Right cardiac atrium (tissue), 5 donors: ENCODE measurements around the gene STK25. TPM values are rescaled to one million over a fixed set of nuclear protein-coding genes. Genes with fewer than 3 reads are reported as not detected.
"Not testable (repeated sequence)": the region's sequence is repeated elsewhere in the genome, so short reads cannot be mapped to it uniquely, and the experiment has no call there.

Experiments
- ATAC-seq, 2 donors: fragments of 200-7000 bp; cut with Tn5 transposase; one replicate each; pipeline versions ENCODE4 v1.8.0 to v1.9.1; 2020; ENCODE audit warnings: moderate library complexity in 2 of 2, mild to moderate bottlenecking in 1 of 2
- DNase-seq, 3 donors: peaks; one replicate each; pipeline ENCODE4 v3.0.0-alpha.2; 2020
- H3K27ac ChIP-seq: one replicate; pipeline ENCODE4 v1.5.1; 2013; ENCODE audit warnings: mild to moderate bottlenecking, low read length, control low read depth, moderate library complexity
- H3K27me3 ChIP-seq: one replicate; pipeline ENCODE4 v1.6.1; 2013; ENCODE audit not compliant: control insufficient read depth, insufficient read depth
- H3K4me1 ChIP-seq: one replicate; pipeline ENCODE4 v1.6.1; 2013; ENCODE audit warnings: low read length; ENCODE audit not compliant: control insufficient read depth, insufficient read depth
- H3K4me3 ChIP-seq: one replicate; pipeline ENCODE4 v1.5.1; 2013; ENCODE audit warnings: low read length, control low read depth
- H3K9me3 ChIP-seq: one replicate; pipeline ENCODE4 v1.6.1; 2013; ENCODE audit warnings: low read length; ENCODE audit not compliant: control insufficient read depth
- WGBS: extraction: QIAGEN DNeasy Blood & Tissue Kit; methylation state at CpG from one replicate; pipeline ENCODE4 v1.1.7; 2013; 5-methylcytosine and 5-hydroxymethylcytosine counted together
- intact Hi-C, 4 donors: fragments of 100-400 bp; cut with DNase I; formaldehyde crosslinking; loops; one replicate each; pipeline versions ENCODE4 v1.11.0 to v1.14.0; 2022 to 2023
- polyA plus RNA-seq: library from polyadenylated mRNA; stranded (reverse); fragments of 200-250 nt; gene quantifications from one replicate; pipeline ENCODE4 v1.2.3, GENCODE V29; 2013
- total RNA-seq, 4 donors: library from RNA; stranded (reverse); fragmentation: NEBNext Ultra II Directional; extraction: Animal tissue kit (Norgen Biotek cat#: 25700); gene quantifications; one replicate each; pipeline ENCODE4 v1.2.1, GENCODE V29; 2021
- donor health status: healthy with polysubstance abuse.
- donor health status: DM: no; HTN: yes; CAD: no.
- donor health status: DM: no; HTN: no; CAD: no.
- donor health status: DM: no; HTN: yes; CAD: no; lungs with severe emphysema.
- donor health status: DM: yes; HTN: yes; CAD: no.

Gene STK25
- total and polyA plus RNA-seq, 5 donors: 84.7 to 116 (median 96.8) TPM

DNA sequence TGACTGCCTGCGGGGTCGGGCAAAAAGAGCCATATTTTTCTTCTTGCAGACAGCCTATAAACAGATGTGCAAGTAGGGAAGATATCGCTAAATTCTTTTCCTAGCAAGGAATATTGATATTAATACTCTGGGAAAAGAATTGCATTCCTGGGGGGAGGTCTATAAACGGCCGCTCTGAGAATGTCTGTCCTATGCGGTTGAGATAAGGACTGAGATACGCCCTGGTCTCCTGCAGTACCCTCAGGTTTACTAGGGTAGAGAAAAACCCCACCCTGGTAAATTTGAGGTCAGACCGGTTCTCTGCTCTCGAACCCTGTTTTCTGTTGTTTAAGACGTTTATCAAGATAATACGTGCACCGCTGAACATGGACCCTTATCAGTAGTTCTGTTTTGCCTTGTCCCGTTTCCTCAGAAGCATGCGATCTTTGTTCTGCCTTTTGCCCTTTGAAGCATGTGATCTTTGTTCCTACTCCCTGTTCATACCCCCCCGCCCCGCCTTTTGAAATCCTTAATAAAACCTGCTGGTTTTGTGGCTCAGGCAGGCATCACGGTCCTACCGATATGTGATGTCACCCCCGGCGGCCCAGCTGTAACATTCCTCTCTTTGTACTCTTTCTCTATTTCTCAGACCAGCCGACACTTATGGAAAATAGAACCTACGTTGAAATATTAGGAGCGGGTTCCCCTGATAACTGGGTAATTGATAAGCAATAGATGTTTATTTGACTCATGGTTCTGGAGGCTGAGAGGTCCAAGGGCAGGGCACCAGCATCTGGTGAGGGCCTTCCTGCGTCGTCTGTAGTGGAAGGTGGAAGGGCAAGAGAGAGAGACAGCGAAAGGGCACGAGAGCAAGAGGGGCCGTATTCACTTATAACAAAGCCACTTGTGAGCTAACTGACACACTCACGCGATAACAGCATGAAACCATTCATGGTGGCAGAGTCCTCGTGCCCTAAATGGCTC lies 17.7 kb upstream of the STK25 start:
- H3K4me3 ChIP-seq, H3K9me3 ChIP-seq, H3K27me3 ChIP-seq, H3K4me1 ChIP-seq, intact Hi-C loops, DNase-seq, ATAC-seq, H3K27ac ChIP-seq: not testable (repeated sequence)
- 89% methylated on average over 31 of the region's 31 CpGs for WGBS

DNA sequence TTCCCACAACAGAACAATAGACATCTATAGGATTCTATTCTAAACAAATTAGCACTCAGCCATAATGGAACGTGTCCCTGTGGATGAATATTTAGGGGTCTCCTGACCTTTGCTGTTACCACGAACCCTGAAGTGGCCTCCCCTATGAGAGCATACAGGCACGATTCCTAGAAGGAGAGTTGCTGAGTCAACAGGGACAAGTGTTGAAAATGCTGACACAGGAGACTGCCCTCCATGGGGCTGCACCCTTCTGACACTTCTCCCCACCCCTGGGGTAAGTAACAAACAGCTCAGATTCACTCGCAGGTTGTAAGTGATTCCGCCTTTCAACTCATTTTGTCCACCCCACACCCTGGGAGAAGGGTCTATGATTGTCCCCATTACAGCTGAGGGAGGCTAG lies 14.1 kb upstream of the STK25 start:
- no peak for ATAC-seq
- Histone ChIP-seq H3K9me3 (no peaks in the 10 kb centered on the region), H3K27me3 (no peaks in the 10 kb centered on the region), H3K4me3 (no peak overlapping the region), H3K4me1 (no peaks in the 10 kb centered on the region), H3K27ac (no peak overlapping the region)
- DNase-seq: no peak
- intact Hi-C loops: no loop called here
- 84% methylated on average over 5 of the region's 5 CpGs for WGBS

DNA sequence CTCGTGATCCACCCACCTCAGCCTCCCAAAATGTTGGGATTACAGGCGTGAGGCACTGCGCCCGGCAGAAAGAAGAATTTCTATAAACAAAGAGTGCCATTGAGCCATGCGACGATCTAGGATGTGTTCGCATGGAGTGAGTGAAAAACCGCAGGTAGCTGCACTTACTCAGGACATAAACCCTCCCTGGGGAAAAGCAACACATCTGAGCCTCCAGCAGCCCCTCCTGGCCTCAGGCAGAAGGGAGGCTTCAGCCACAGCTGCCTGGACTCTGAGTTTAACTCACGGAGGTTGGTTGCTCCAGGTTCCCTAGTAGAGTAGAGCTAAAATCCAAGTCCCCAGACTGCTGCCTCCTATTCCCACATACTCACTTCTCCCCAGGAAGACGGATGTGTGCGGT lies 11.3 kb upstream of the STK25 start:
- Histone ChIP-seq H3K9me3 (no peaks in the 10 kb centered on the region), H3K27me3 (no peaks in the 10 kb centered on the region), H3K4me3 (no peak overlapping the region), H3K27ac (no peak overlapping the region), H3K4me1 (no peaks in the 10 kb centered on the region)
- no peak for DNase-seq
- ATAC-seq: no peak
- 73% methylated on average over 11 of the region's 11 CpGs for WGBS
- intact Hi-C loops: no loop called here

DNA sequence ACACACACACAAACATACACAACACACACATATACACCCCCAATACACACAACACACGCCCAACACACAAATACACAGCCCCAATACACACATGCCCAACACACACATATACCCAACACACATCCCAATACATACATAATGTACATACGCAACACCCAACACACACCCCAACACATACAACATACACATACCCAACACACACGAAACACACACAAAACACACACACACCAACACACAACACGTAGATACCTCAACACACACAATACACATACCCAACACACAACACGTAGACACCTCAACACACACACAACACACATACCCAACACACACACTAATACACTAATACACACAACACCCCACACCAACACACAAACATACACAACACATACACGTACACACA lies 8.9 kb upstream of the STK25 start:
- H3K27ac ChIP-seq: no peak overlapping the region
- no peaks in the 10 kb centered on the region for H3K27me3 ChIP-seq
- intact Hi-C loops: no loop called here
- DNase-seq (no peak), ATAC-seq (no peak)
- 94% methylated on average over 6 of the region's 6 CpGs for WGBS
- H3K4me1 ChIP-seq: no peaks in the 10 kb centered on the region
- no peaks in the 10 kb centered on the region for H3K9me3 ChIP-seq
- H3K4me3 ChIP-seq: no peak overlapping the region

DNA sequence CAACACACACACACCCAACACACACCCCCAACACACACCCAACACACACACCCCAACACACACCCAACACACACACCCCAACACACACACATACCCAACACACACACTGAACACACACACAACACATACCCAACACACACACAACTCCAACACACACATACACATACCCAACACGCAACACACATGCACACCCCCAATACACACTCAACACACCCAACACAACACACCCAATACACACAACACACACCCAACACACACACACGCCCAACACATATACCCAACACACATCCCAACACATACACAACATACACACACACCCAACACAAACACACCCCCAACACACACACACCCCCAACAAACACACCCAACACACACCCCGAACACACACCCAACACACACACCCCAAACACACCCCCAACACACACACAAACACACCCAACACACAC lies 8.2 kb upstream of the STK25 start:
- Histone ChIP-seq H3K4me1 (no peaks in the 10 kb centered on the region), H3K9me3 (no peaks in the 10 kb centered on the region), H3K27me3 (no peaks in the 10 kb centered on the region), H3K27ac (no peak overlapping the region), H3K4me3 (no peak overlapping the region)
- 92% methylated on average over 3 of the region's 3 CpGs for WGBS
- DNase-seq (no peak), ATAC-seq (no peak)
- intact Hi-C loops: no loop called here

DNA sequence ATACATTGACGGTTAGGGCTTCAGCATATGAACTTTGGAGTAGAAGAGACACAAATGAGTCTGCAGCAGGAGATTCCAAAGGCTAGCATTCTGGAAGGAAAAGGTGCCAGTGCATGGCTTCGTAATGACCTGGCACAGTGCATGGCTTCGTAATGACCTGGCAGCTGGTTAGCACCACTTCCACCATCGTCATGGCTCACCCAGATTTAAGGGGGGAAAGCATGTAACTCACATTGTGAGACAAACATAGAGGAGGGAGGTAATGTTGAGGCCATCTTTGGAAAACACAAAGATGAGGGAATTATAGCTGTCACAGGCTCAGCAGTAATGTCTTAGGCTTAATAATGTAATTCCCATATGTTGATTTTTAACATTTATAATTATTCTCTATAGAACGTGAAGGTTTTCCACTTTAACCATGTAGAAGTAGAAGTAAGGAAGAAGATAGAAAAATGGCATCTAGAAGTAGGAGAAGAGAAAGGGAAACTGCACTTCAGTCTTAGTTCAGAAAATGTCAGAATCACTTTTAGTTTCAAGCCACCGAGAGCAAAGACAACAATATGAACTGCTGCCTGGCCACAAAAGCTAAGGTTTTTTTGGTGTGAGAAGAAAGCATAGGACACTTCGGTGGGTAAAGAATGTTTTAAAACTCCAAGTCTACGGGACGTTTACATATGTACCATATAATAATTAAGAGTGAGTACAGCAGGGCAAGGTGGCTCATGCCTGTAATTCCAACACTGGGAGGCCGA lies 6.8 kb upstream of the STK25 start:
- no peak for ATAC-seq
- WGBS: 65% methylated on average over 10 of the region's 10 CpGs
- H3K9me3 ChIP-seq: no peaks in the 10 kb centered on the region
- intact Hi-C loops: no loop called here
- H3K27me3 ChIP-seq: no peaks in the 10 kb centered on the region
- H3K27ac ChIP-seq: no peak overlapping the region
- no peak overlapping the region for H3K4me3 ChIP-seq
- no peaks in the 10 kb centered on the region for H3K4me1 ChIP-seq
- no peak for DNase-seq

DNA sequence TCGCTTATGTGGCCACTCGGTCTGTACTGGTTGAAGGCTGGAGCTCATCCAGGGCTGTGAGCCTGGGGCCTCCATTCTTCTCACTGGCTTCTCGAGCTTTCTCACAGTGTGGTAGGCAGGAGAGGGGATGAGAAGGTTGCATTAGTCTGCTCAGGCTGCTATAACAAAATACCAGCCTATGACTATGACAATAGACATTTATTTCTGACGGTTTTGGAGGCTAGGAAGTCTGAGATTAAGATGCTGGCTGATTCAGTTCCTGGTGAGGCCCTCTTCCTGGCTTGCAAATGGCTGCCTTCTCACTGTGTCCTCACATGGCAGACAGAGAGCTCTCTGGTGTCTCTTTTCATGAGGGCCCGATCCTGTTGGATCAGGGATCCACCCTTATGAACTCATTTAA lies 6.2 kb upstream of the STK25 start:
- H3K27me3 ChIP-seq: no peaks in the 10 kb centered on the region
- 68% methylated on average over 5 of the region's 5 CpGs for WGBS
- H3K27ac ChIP-seq: no peak overlapping the region
- H3K9me3 ChIP-seq: no peaks in the 10 kb centered on the region
- no peak for ATAC-seq
- no peak for DNase-seq
- no peaks in the 10 kb centered on the region for H3K4me1 ChIP-seq
- intact Hi-C loops: no loop called here
- H3K4me3 ChIP-seq: no peak overlapping the region

DNA sequence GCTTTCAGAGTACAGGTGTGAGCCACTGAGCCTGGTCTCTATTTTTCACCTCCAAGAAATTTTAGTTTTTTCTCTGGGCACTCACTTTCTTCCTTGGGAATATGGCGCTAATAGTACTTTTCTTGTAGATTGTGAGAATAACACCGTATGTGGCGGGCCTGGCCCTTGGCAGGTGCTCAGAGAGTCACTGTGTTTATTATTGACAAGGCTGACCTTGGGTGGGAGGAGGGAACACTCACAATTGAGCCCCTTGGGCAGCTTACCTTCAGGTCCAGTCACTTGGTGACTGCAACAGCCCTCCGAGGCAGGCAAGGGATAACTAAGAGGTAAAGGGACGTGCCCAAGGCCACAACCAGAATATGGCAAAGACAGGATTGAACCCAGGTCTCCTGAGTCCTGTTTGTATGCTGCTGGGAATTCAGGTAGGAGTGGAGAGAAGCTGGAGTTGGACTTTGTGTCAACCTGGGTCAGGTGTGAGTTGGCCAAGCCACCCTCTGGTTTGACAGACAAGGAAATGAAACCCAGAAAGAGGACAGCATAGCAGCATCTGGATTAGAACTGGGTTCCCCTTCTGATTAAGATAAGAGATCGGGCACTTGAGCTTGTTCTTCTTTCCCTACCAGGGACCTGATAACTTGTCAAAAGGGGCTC lies 2.8 kb upstream of the STK25 start:
- Histone ChIP-seq H3K4me1 (no peaks in the 10 kb centered on the region), H3K27me3 (no peaks in the 10 kb centered on the region), H3K4me3 (no peak overlapping the region), H3K9me3 (no peaks in the 10 kb centered on the region), H3K27ac (no peak overlapping the region)
- ATAC-seq: no peak
- intact Hi-C loops: no loop called here
- no peak for DNase-seq
- WGBS: 95% methylated on average over 6 of the region's 6 CpGs

DNA sequence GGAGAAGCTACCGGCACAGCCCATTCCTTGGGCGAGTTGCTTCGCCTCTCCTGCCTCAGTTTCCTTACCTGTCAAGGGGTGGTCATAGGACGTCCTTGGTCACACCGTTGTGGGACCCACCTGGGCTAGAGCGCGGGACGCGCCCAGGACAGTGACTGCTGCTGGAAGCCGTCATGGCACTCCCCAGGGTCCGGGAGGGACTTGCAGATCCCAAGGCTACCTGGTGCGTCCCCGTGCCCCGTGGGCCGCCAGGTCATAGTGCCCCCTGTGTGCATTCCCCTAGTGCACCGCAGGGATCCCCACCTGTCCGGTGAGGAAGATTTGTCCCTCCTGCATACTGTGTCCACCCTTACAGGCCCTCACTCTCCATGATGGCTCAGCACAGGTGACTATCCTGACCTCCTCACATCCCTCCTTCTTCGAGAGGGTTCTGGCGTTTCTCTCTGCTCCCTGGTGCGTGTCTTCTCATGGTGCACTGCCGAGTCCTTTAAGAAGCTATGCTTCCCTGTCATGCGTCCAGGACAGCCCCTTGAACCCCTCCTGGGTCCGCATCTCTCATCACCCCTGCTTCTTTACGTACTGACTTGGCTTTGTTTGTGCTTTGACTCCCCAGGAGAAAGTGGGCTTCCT lies 886 bp upstream of the STK25 start:
- H3K9me3 ChIP-seq: no peaks in the 10 kb centered on the region
- H3K4me1 ChIP-seq: peaks cover 5% of the 10 kb centered on the region
- WGBS: 22% methylated on average over 24 of the region's 24 CpGs
- peak in 1 of 2 donors; percentile 2 for ATAC-seq
- DNase-seq: peak in 2 of 3 donors; percentile 56 to 77
- no peaks in the 10 kb centered on the region for H3K27me3 ChIP-seq
- H3K27ac ChIP-seq: no peak overlapping the region
- intact Hi-C loops: loop anchor here in 2 of 4 donors (10.0 kb wide), 1 partner anchor 126 kb away; the partner anchor contains the start of genes ATG4B (in 2 of the 2) and THAP4 (in 2 of the 2)
- H3K4me3 ChIP-seq: peak overlapping the region; percentile 51

DNA sequence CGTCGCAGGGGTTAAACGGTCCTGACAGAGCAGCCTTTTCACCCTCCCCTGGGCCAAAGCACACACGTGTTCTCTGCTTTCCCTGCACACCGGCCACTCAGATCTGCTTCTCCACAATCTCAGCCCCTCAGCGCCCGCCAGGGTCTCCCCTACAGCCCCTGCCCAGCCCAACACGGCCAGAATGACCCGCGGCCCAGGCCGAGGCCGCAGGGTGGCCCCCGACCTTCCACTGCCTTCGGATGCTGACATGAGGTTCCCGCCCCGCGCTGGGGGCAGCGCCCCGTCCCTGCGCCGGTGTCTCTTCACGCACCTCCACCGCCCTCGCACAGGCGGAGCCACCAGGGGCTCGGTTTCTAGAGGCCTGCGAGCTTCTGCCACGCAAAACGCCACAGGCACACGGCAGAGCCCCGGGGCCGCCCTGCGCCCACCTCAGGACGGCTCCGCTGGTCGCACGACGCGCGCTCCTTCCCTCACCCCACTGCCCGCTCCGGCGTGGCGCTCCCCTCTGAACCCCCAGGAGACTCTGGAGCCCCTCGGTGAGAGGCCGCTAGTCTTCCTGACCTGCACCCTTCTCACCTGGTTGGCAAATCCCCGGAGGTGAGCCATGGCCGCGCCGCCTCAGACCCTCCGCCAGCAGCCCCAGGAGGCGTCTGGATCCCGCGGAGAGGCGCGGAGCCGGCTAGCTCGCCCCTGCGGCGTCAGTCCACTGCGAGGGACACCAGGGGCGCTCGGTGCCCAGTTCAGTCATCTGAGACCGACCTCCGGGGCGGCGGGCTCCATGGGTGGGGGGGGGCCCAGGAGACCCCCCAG lies 749 bp downstream of the STK25 start:
- Histone ChIP-seq H3K27me3 (no peaks in the 10 kb centered on the region), H3K4me3 (peak overlapping the region; percentile 88), H3K9me3 (no peaks in the 10 kb centered on the region), H3K27ac (no peak overlapping the region), H3K4me1 (peaks cover 5% of the 10 kb centered on the region)
- under 1% methylated on average over 67 of the region's 67 CpGs for WGBS
- peak; percentile 25 to 44 for ATAC-seq
- intact Hi-C loops: loop anchor here in 2 of 4 donors (10.0 kb wide), 1 partner anchor 127 kb away; the partner anchor contains the start of genes ATG4B (in 2 of the 2) and THAP4 (in 2 of the 2)
- DNase-seq: peak; percentile 56 to 80 (median 63)
